CD8-positive, alpha-beta memory T cell (primary cell): Measurements from ENCODE around the gene MICALL2. TPM values are rescaled to one million over a fixed set of nuclear protein-coding genes. Genes with fewer than 3 reads are reported as not detected.

ENCODE experiments used
- CTCF ChIA-PET: fragments of 350-600 bp; sonication (Branson Sonifier 250); formaldehyde crosslinking; loops from one replicate; lab custom pipeline; 2021; ENCODE audit warnings: antibody characterized with exemption; lab: Charles Lee
- POLR2A ChIA-PET: fragments of 350-600 bp; sonication (Branson Sonifier 250); formaldehyde crosslinking; loops from one replicate; lab custom pipeline; 2021; ENCODE audit warnings: antibody characterized with exemption; lab: Charles Lee
- DNase-seq, 5 donors: peaks; one replicate each; pipeline versions ENCODE4 v3.0.0 to v3.0.0-alpha.2; 2020 to 2022; ENCODE audit warnings: mixed read lengths in 1 of 5
- H3K27ac ChIP-seq: one replicate; pipeline ENCODE4 v1.7.0; 2013; ENCODE audit warnings: low read depth, mild to moderate bottlenecking, low read length, moderate library complexity
- H3K27me3 ChIP-seq: 2 replicates; pipeline ENCODE4 v1.7.0; 2013; ENCODE audit warnings: low read length, mild to moderate bottlenecking; ENCODE audit not compliant: insufficient read depth, poor library complexity, severe bottlenecking
- H3K36me3 ChIP-seq: 2 replicates; pipeline ENCODE4 v1.7.0; 2013; ENCODE audit warnings: mild to moderate bottlenecking, low read length, moderate library complexity; ENCODE audit not compliant: insufficient read depth
- H3K4me1 ChIP-seq: 2 replicates; pipeline ENCODE4 v1.7.0; 2013; ENCODE audit warnings: mild to moderate bottlenecking, low read length, moderate library complexity; ENCODE audit not compliant: insufficient read depth
- H3K4me3 ChIP-seq: 2 replicates; pipeline ENCODE4 v1.7.0; 2013; ENCODE audit warnings: mild to moderate bottlenecking, low read length
- H3K9me3 ChIP-seq: 2 replicates; pipeline ENCODE4 v1.7.0; 2013; ENCODE audit warnings: mild to moderate bottlenecking, low read length
- H3K27ac Mint-ChIP-seq, 8 donors: one replicate each; pipeline ENCODE4 v1.8.0; 2020 to 2021; ENCODE audit warnings: mixed read lengths in 8 of 8, mild to moderate bottlenecking in 6 of 8, inconsistent platforms in 3 of 8, moderate library complexity in 3 of 8
- H3K27me3 Mint-ChIP-seq, 2 donors: one replicate each; pipeline ENCODE4 v1.8.0; 2020 to 2021; ENCODE audit warnings: mixed read lengths in 2 of 2, mild to moderate bottlenecking in 1 of 2, moderate library complexity in 1 of 2
- H3K36me3 Mint-ChIP-seq, 3 donors: one replicate each; pipeline ENCODE4 v1.8.0; 2020 to 2021; ENCODE audit warnings: mixed read lengths in 3 of 3, inconsistent platforms in 1 of 3, mild to moderate bottlenecking in 1 of 3
- H3K4me1 Mint-ChIP-seq, 3 donors: one replicate each; pipeline ENCODE4 v1.8.0; 2020 to 2021; ENCODE audit warnings: mixed read lengths in 3 of 3, inconsistent platforms in 1 of 3, mild to moderate bottlenecking in 1 of 3
- H3K4me3 Mint-ChIP-seq, 7 donors: one replicate each; pipeline ENCODE4 v1.8.0; 2020 to 2021; ENCODE audit warnings: mixed read lengths in 7 of 7, mild to moderate bottlenecking in 6 of 7, moderate library complexity in 4 of 7, inconsistent platforms in 2 of 7
- H3K9me3 Mint-ChIP-seq, 5 donors: one replicate each; pipeline ENCODE4 v1.8.0; 2020 to 2022; ENCODE audit warnings: mixed read lengths in 5 of 5, mild to moderate bottlenecking in 3 of 5, moderate library complexity in 2 of 5, inconsistent platforms in 1 of 5
- polyA plus RNA-seq: library from polyadenylated mRNA; unstranded; fragments of 300-500 nt; fragmentation: Illumina TruSeq; gene quantifications from one replicate; pipeline ENCODE4 v1.2.3, GENCODE V29; 2021
- total RNA-seq, 2 experiments: library from RNA; stranded (reverse); gene quantifications; one replicate each; pipeline ENCODE4 v1.2.3, GENCODE V29; 2021

The MICALL2 gene
- total and polyA plus RNA-seq, 3 experiments from 2014 or later: 0.71 to 2.3 (median 2.1) TPM

DNA sequence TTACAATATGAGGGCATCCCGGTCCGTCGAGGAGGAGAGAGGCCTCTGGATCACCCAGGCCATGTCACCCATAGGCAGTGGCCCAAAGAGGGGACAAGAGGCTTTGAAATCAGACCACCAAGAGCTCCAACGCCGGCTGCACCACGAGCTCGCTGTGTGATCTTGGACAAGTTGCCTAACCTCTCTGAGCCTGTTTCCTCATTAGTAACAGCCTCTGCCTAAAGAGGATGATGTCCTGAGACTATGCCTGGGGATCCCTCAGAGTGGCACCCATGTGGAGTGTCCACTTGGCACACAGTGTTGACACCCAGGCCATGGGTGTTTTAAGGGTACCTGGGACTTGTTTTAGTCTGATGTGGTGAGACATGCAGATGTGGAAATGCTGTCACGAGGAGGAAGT lies 50.8 kb downstream of the MICALL2 start:
- H3K27ac Mint-ChIP-seq: peak overlapping the region in 1 of 8 donors; percentile 3
- peaks cover 8 to 12% (median 11%) of the 10 kb centered on the region in 3 donors for H3K4me1 Mint-ChIP-seq
- Histone ChIP-seq H3K4me3 (no peak overlapping the region), H3K36me3 (no peaks in the 10 kb centered on the region), H3K27me3 (peaks cover 15% of the 10 kb centered on the region), H3K9me3 (no peaks in the 10 kb centered on the region), H3K4me1 (peaks cover 9% of the 10 kb centered on the region), H3K27ac (no peak overlapping the region)
- ChIA-PET CTCF (no interaction called here), POLR2A (no interaction called here)
- no peak for DNase-seq
- H3K36me3 Mint-ChIP-seq: no peaks in the 10 kb centered on the region
- peaks cover 22 to 32% of the 10 kb centered on the region in 2 donors for H3K27me3 Mint-ChIP-seq
- no peak overlapping the region for H3K4me3 Mint-ChIP-seq
- no peaks in the 10 kb centered on the region for H3K9me3 Mint-ChIP-seq

DNA sequence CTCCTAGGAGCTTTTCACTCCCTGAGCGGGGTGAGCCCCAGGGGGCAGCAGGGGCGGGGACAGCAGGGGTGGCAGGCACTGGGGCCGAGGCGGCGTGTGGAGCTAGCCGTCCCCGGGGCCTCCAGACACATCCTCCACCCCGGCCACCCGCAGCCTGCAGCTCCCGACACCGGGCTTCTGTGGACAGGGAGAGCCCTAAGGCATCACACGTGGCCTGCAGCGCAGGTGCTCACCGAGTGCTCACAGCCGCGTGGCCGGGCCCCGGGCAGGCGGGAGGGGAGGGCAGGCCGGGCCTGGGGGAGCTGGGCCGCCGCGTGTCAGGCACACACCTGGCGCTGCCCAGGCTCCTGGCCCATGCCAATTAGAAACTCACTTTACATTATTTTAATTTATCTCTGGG lies 51.4 kb downstream of the MICALL2 start:
- Histone ChIP-seq H3K4me1 (peaks cover 6% of the 10 kb centered on the region), H3K4me3 (no peak overlapping the region), H3K36me3 (no peaks in the 10 kb centered on the region), H3K9me3 (no peaks in the 10 kb centered on the region), H3K27me3 (peaks cover 21% of the 10 kb centered on the region), H3K27ac (no peak overlapping the region)
- CTCF ChIA-PET: no interaction called here
- Mint-ChIP-seq H3K36me3 (no peaks in the 10 kb centered on the region), H3K9me3 (peaks cover 0 to 2% (median 0%) of the 10 kb centered on the region in 5 donors), H3K27ac (no peak overlapping the region), H3K4me1 (peaks cover 5 to 9% (median 7%) of the 10 kb centered on the region in 3 donors), H3K4me3 (no peak overlapping the region), H3K27me3 (peaks cover 26 to 36% of the 10 kb centered on the region in 2 donors)
- no peak for DNase-seq
- POLR2A ChIA-PET: interaction anchor here (0.8 kb wide), 1 partner anchor 239 kb away, joined by 7 read pairs; no protein-coding TSS in a partner anchor

DNA sequence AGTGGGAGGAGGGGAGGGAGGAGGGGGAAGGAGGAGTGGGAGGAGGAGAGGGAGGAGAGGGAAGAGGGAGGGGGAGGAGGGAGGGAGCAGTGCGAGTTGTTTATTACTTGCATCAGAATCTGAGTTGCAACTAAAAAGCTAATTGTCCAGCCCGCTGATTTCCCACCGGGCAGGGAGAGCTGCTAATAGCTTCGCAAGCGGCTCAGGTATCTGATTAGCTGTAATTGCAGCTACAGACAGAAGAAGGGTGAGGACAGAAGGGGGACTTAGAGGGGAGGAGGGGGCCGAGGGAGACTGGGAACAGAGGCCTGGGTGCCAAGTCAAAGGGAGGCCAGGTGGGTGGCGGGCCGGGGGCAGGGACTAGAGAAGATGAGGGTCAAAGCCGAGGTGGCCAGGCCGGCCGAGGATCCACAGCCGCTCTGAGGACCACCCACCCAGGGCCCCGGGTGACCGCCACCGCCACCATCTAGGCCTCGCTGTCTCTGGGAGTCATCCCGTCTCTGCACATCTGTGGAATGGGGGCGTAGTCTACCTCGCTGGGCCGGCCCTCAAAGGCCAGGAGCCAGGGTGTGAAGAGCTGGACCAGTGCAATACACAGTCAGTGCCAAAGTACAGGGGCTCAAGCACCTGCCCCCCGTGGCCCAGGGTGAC lies 54.2 kb downstream of the MICALL2 start:
- H3K4me3 Mint-ChIP-seq: no peak overlapping the region
- POLR2A ChIA-PET: no interaction called here
- no peaks in the 10 kb centered on the region for H3K36me3 Mint-ChIP-seq
- no peaks in the 10 kb centered on the region for H3K4me1 ChIP-seq
- no peak overlapping the region for H3K4me3 ChIP-seq
- H3K4me1 Mint-ChIP-seq: peaks cover 2 to 6% (median 6%) of the 10 kb centered on the region in 3 donors
- no peaks in the 10 kb centered on the region for H3K9me3 ChIP-seq
- H3K9me3 Mint-ChIP-seq: peaks cover 0 to 10% (median 3%) of the 10 kb centered on the region in 5 donors
- H3K27me3 ChIP-seq: peaks cover 30% of the 10 kb centered on the region
- CTCF ChIA-PET: interaction anchor here (1.4 kb wide), 1 partner anchor 8 kb away, joined by 5 read pairs; no protein-coding TSS in a partner anchor
- H3K27ac ChIP-seq: no peak overlapping the region
- peaks cover 46 to 60% of the 10 kb centered on the region in 2 donors for H3K27me3 Mint-ChIP-seq
- DNase-seq: no peak
- no peaks in the 10 kb centered on the region for H3K36me3 ChIP-seq
- no peak overlapping the region for H3K27ac Mint-ChIP-seq

GRCh38 chr7:1404460-1404809 lies 54.8 kb downstream of the MICALL2 start:
- Mint-ChIP-seq H3K4me3 (no peak overlapping the region), H3K36me3 (no peaks in the 10 kb centered on the region), H3K9me3 (peaks cover 0 to 10% (median 3%) of the 10 kb centered on the region in 5 donors), H3K4me1 (peaks cover 2 to 6% (median 6%) of the 10 kb centered on the region in 3 donors), H3K27ac (peak overlapping the region in 1 of 8 donors; percentile 12), H3K27me3 (peaks cover 46 to 55% of the 10 kb centered on the region in 2 donors)
- H3K4me1 ChIP-seq: no peaks in the 10 kb centered on the region
- no peak overlapping the region for H3K27ac ChIP-seq
- H3K9me3 ChIP-seq: no peaks in the 10 kb centered on the region
- ChIA-PET CTCF (interaction anchor here (1.0 to 2.1 kb wide), 3 partner anchors 8 to 70 kb away, joined by 4 to 5 read pairs (median 5); no protein-coding TSS in a partner anchor), POLR2A (no interaction called here)
- peaks cover 30% of the 10 kb centered on the region for H3K27me3 ChIP-seq
- no peaks in the 10 kb centered on the region for H3K36me3 ChIP-seq
- H3K4me3 ChIP-seq: no peak overlapping the region
- no peak for DNase-seq

DNA sequence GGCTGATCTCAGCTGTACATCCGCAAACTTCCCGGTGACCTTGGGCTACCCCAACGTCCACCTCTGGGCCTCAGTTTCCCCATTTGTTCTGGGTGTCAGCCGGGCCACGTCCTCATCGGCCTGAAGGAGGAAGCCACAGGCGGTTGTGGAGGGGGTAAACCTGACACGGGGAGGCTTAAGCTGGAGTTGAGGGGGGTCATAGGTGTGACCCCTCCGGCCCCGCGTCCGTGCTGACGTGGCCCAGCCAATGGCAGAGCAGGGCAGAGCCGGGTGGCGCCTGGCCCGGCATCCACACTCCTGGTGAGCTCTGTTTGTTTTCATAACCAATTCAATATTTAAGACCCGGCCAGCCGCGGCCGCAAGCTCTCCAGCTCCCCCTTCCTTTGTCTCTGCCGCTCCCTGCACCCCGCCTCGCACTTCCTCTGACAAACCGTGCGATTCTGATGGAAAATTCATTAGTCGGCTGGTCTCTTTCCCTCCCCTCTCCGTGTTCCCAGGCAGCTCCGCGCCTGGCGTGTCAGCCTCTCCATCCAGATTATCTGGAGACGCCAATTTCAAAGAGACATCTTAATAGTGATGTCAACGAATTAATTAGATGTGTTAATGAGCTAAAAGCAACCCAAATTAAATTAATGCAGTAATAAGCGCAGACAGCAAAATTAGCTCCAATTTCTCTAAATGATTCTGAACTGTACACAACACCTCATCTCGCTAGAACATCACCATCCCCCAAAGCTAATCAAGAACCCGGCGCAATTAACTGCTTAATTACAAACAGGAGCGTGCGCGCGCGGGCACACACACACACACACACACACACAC lies 55.4 kb downstream of the MICALL2 start:
- Histone ChIP-seq H3K36me3 (no peaks in the 10 kb centered on the region), H3K27ac (no peak overlapping the region), H3K9me3 (no peaks in the 10 kb centered on the region), H3K27me3 (peaks cover 30% of the 10 kb centered on the region), H3K4me3 (no peak overlapping the region), H3K4me1 (no peaks in the 10 kb centered on the region)
- no peak overlapping the region for H3K4me3 Mint-ChIP-seq
- DNase-seq: no peak
- H3K4me1 Mint-ChIP-seq: peaks cover 2 to 6% (median 6%) of the 10 kb centered on the region in 3 donors
- ChIA-PET CTCF (interaction anchor here (1.0 to 2.1 kb wide), 3 partner anchors 9 to 70 kb away, joined by 4 to 5 read pairs (median 5); no protein-coding TSS in a partner anchor), POLR2A (no interaction called here)
- peaks cover 0 to 10% (median 3%) of the 10 kb centered on the region in 5 donors for H3K9me3 Mint-ChIP-seq
- no peaks in the 10 kb centered on the region for H3K36me3 Mint-ChIP-seq
- peak overlapping the region in 1 of 8 donors; percentile 12 for H3K27ac Mint-ChIP-seq
- H3K27me3 Mint-ChIP-seq: peaks cover 47 to 57% of the 10 kb centered on the region in 2 donors

DNA sequence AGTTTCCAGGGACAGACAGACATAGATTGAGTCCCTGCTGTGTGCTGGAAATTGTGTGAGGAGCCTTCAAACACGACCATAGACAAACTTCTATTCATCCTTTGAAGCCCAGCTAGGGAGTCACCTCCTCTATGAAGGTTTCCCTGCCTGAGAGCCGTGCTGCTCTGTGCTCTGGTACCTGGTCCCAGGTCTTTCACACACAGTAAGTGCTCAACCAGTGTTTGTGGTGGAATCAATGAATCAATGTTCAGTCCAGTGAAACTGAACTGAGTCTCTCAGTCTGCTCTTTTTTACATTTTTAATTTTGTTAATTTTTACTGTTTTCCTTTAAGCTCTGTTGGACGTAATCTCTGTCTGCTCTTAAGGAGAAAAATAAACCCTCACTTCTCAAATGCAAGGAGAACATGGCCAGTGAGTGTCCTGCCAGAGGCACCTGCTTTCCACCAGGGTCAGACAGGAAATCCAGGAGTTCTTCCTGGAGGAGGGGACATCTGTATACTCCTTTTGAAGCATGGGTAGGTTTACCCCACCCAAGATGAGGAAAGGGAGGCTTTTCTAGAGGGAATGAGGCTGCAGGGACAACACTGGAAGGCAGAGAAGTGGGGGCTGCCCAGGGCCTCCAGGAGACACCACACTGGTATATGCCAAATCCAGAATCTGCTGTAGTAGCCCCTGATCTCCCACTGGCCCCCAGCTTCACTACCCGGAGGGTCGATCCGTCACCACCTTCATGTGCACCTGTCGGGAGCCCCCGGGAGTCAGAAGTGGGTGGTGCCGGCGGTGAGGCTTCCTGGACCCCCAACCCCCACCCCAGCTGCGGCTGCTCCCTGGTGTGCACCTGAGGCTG lies 56.3 kb downstream of the MICALL2 start:
- DNase-seq: peak in 1 of 5 donors; percentile 33
- Histone ChIP-seq H3K9me3 (no peaks in the 10 kb centered on the region), H3K4me1 (no peaks in the 10 kb centered on the region), H3K36me3 (no peaks in the 10 kb centered on the region), H3K27me3 (peaks cover 30% of the 10 kb centered on the region), H3K4me3 (no peak overlapping the region), H3K27ac (no peak overlapping the region)
- Mint-ChIP-seq H3K36me3 (no peaks in the 10 kb centered on the region), H3K4me3 (peak overlapping the region in 1 of 7 donors; percentile 56), H3K27me3 (peaks cover 50 to 60% of the 10 kb centered on the region in 2 donors), H3K9me3 (peaks cover 0 to 10% (median 3%) of the 10 kb centered on the region in 5 donors), H3K27ac (no peak overlapping the region), H3K4me1 (peaks cover 2 to 6% (median 6%) of the 10 kb centered on the region in 3 donors)
- CTCF ChIA-PET: interaction anchor here (1.0 to 2.1 kb wide), 2 partner anchors 30 to 71 kb away, joined by 4 to 5 read pairs; no protein-coding TSS in a partner anchor
- POLR2A ChIA-PET: no interaction called here

DNA sequence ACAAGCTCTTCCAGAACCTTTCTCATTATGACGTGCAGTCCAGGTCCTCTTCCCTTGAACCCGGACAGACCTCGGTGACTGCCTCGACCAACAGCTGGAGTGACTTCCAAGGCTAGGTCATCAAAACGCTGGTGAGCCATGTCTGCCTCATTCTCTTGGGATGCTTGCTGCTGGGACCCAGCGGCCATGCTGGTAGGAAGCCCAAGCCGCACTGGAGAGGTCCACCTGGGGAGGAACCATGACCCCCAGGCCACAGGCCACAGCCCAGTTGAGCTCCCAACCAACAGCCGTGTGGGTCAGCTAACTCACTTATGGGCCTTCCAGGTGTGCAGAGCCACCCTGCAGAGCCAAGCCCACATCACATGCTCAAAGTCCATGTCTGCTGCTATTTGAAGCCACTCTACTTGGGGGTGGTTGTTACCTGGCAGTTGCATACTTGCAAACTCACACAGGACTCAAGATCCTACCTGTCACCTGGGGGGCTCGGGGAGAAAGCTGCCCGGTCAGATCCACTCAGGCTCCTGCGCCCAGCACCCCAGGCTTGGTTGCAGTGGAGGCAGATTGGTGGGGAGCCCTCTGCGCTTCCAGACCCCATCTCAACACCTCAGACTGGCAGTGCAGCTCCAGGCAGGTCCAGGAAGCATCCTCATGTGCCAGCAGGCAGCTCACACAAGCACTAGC lies 57.0 kb downstream of the MICALL2 start:
- H3K27ac Mint-ChIP-seq: no peak overlapping the region
- no peak overlapping the region for H3K27ac ChIP-seq
- H3K27me3 ChIP-seq: peaks cover 30% of the 10 kb centered on the region
- peaks cover 53 to 67% of the 10 kb centered on the region in 2 donors for H3K27me3 Mint-ChIP-seq
- no peaks in the 10 kb centered on the region for H3K9me3 ChIP-seq
- ChIA-PET POLR2A (no interaction called here), CTCF (interaction anchor here (2.1 kb wide), 1 partner anchor 30 kb away, joined by 5 read pairs; no protein-coding TSS in a partner anchor)
- H3K36me3 ChIP-seq: no peaks in the 10 kb centered on the region
- H3K4me1 ChIP-seq: no peaks in the 10 kb centered on the region
- no peaks in the 10 kb centered on the region for H3K36me3 Mint-ChIP-seq
- peaks cover 2 to 6% (median 6%) of the 10 kb centered on the region in 3 donors for H3K4me1 Mint-ChIP-seq
- H3K4me3 ChIP-seq: no peak overlapping the region
- no peak overlapping the region for H3K4me3 Mint-ChIP-seq
- peak in 1 of 5 donors; percentile 30 for DNase-seq
- H3K9me3 Mint-ChIP-seq: peaks cover 0 to 10% (median 3%) of the 10 kb centered on the region in 5 donors
